Measurements from ENCODE around the gene KHNYN.
"Not testable (repeated sequence)": the region's sequence is repeated elsewhere in the genome, so short reads cannot be mapped to it uniquely, and the experiment has no call there.

The KHNYN gene

GRCh38 chr14:24481622-24482324 is 52.0 kb downstream of the KHNYN start:
- peak; percentile 70 for DNase-seq

- DNase-seq, result not testable (repeated sequence)
Observed at GRCh38 chr14:24482699-24483303, 53.0 kb downstream of the KHNYN start.

- DNase-seq, result no peak
Observed at GRCh38 chr14:24483604-24484252, 54.0 kb downstream of the KHNYN start.

All from NCI-H82 (cell line).